Epithelial cell of proximal tubule (primary cell): ENCODE results near the gene TAGLN3. TPM values are rescaled to one million over a fixed set of nuclear protein-coding genes. Genes with fewer than 3 reads are reported as not detected.

Experiments
- DNase-seq: peaks from one replicate; pipeline ENCODE4 v3.0.0-alpha.2; 2011; ENCODE audit warnings: low read depth
- H3K4me3 ChIP-seq: 2 replicates; pipeline ENCODE4 v1.5.1; 2011; ENCODE audit warnings: low read depth, mild to moderate bottlenecking, low read length
- total RNA-seq: library from RNA; depleted of rRNA; stranded (reverse); fragments of >200 nt; gene quantifications from 2 replicates; pipeline ENCODE4 v1.2.3, GENCODE V29; 2015
- TF ChIP-seq, protein P1 (sequence below): conservative IDR thresholded peaks from 2 replicates; pipeline ENCODE4 v1.5.1; 2012; ENCODE audit warnings: low read depth, mild to moderate bottlenecking, low read length

TAGLN3 gene
- total RNA-seq, 1 donor from 2014 or later = 10.0 TPM

DNA sequence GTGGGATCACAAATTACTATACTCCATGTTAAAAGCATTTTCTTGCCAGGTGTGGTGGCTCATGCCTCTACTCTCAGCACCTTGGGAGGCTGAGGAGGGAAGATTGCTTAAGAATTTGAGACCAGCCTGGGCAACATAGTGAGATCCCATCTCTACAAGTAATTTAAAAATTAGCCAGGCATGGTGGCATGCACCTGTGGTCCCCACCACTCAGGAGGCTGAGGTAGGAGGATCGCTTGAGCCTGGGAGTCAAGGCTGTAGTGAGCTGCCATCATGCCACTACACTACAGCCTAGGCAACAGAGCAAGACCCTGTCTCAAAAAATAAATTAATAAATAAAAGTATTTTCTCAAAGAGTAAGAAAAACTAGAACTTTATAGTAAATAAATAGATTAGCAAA lies 42.8 kb upstream of the TAGLN3 start:
- TF ChIP-seq, protein P1, sequence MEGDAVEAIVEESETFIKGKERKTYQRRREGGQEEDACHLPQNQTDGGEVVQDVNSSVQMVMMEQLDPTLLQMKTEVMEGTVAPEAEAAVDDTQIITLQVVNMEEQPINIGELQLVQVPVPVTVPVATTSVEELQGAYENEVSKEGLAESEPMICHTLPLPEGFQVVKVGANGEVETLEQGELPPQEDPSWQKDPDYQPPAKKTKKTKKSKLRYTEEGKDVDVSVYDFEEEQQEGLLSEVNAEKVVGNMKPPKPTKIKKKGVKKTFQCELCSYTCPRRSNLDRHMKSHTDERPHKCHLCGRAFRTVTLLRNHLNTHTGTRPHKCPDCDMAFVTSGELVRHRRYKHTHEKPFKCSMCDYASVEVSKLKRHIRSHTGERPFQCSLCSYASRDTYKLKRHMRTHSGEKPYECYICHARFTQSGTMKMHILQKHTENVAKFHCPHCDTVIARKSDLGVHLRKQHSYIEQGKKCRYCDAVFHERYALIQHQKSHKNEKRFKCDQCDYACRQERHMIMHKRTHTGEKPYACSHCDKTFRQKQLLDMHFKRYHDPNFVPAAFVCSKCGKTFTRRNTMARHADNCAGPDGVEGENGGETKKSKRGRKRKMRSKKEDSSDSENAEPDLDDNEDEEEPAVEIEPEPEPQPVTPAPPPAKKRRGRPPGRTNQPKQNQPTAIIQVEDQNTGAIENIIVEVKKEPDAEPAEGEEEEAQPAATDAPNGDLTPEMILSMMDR = no peak
- DNase-seq = no peak
- H3K4me3 ChIP-seq = no peak overlapping the region

DNA sequence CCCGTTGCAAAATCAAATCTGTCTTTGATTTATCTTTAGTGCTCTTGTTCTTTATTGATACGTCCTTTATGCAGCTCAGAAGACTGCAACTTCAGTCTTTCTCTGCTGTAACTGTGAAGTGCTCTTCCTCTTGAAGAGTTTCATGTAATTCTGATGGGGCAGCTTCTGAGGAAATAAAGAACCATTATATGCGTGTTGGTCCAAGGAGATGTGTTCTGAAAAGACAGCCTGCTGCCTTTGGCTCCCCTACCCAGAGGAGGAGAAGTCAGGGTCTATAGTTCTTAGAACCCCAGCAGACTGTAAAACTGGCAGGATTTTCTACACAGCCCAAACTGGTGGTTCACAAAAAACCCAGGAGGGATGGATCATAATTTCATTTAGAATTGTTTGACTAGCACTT lies 42.3 kb upstream of the TAGLN3 start:
- DNase-seq = no peak
- no peak overlapping the region for H3K4me3 ChIP-seq
- TF ChIP-seq, protein P1 = no peak

DNA sequence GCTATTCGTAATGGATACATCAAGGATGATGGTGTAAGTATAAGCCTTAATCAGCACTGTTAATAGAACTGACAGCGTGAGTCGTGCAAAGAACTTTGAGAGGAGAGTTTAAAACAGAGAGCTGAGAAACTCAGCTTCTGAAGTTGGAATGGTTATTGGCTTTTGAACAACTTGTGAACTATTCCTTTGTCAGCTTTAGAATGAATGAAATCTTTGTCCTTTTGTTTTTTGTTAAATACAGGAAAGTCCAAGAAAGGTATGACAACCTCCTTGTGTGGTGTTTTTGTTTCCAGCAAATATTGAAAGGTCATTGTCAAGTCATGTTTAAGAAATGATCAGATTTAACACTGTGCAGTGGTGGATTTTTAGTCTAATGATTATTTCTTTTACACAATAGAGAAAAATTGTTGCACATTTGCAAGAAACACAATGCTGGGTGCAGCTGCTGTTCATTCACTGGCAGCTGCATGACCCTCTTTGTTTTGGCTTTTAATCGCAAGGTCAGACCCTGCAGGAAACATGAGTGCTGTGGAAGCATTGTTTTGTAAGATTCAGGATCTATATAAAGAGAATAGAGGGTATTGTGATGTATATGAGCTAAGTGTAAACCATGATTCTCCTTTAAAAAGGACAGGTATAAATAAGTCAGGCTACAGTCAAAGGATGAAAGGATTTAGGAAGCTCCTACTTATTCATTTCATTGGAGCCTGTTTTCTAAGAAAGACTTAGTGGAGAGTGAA lies 41.6 kb upstream of the TAGLN3 start:
- DNase-seq = no peak
- TF ChIP-seq, protein P1 = no peak
- H3K4me3 ChIP-seq = no peak overlapping the region

DNA sequence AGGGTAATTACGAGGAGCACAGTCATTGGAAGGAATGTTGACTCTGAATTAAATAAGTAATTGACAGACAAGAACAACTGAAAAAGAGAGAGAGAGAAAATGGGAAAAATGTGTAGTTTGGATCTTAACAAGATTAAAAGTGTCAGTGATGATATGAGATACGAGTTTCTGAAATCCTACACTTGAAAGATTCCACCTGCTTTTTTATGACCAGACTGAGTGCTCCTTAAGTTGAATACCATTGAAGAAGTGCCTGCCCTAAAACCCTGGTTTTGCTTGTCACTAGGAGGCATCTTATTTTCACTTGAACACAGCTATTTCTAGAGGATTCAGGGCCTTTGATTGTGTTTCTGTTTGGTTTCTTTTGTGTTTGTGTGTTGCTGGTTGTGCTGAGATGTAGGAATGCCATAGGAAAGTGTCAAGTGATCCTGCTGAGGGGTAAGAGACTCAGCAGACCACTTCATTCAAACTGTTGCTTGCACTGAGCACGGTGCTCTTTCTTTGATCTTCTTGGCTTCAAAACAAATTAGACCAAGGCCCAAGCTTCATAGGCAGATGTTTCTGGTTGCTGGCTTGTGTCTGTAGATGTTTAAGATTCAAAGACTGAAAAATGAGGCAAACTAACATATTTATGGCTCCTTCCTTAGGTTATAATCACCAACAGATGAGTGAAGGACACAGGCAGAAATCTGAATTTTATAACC lies 37.1 kb upstream of the TAGLN3 start:
- TF ChIP-seq, protein P1 = no peak
- no peak overlapping the region for H3K4me3 ChIP-seq
- DNase-seq = no peak

DNA sequence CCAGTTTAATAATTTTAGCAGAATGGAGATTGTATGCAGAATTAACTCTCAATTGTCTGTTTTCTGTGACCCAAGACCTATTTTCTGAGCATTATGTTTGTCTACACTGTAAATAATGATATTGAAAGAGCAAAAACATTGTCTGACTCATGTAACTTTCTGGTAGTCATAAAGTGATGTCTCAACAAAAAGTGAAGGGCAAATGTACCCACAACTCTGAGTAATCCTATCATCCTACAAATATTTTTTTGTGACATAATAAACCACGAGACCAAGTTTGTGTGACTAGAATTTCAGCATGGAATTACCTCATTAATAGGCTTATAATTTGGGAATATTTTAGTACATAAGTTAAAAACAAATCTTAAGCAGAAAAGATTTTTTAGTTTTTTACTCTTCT lies 35.3 kb upstream of the TAGLN3 start:
- DNase-seq = no peak
- no peak overlapping the region for H3K4me3 ChIP-seq
- TF ChIP-seq, protein P1 = no peak

DNA sequence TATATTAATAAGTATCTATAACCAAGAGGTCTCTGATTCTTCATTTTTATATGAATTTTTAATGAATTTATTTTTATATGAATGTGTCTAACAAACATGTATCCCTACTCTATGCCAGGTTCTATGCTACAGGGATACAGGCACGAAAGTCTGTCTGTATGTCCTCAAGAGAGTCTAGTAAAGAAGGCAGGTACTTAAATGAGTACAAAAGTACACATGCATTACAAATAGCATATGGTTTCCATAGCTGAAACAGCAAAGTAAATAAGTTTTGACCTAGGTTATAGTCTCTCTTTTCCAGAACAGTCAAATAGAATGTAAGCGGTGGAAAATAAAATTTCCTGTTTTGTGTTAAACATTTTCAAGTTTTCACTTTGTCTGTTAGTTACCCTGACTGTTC lies 33.2 kb upstream of the TAGLN3 start:
- TF ChIP-seq, protein P1 = no peak
- no peak for DNase-seq
- H3K4me3 ChIP-seq = no peak overlapping the region
